ENCODE data around the gene TBX10. TPM values are rescaled to one million over a fixed set of nuclear protein-coding genes. Genes with fewer than 3 reads are reported as not detected.

The TBX10 gene
- total RNA-seq, 6 donors from 2014 or later: not detected

- Histone ChIP-seq H3K4me1 (peaks cover 10 to 23% (median 20%) of the 10 kb centered on the region in 4 donors), H3K27ac (no peak overlapping the region), H3K36me3 (peaks cover 0 to 6% (median 4%) of the 10 kb centered on the region in 4 donors), H3K9me3 (no peaks in the 10 kb centered on the region), H3K4me3 (no peak overlapping the region), H3K27me3 (no peaks in the 10 kb centered on the region)
- ATAC-seq (ENCODE audit: low FRiP score in 2 of 2) (no peak), DNase-seq (no peak)
- TF ChIP-seq CTCF (IDR thresholded peaks at IDR 0.05) (no peak), EP300 (IDR thresholded peaks at IDR 0.05) (no peak), POLR2AphosphoS5 (IDR thresholded peaks at IDR 0.05) (no peak), POLR2A (IDR thresholded peaks at IDR 0.05) (no peak)
- WGBS, 2 donors: 77 to 82% methylated on average over 7 of the region's 7 CpGs
These were observed 22.2 kb downstream of the TBX10 start for GRCh38 chr11:67617243-67617953.

GRCh38 chr11:67616431-67617242, 22.9 kb downstream of the TBX10 start:
- H3K9me3 ChIP-seq: no peaks in the 10 kb centered on the region
- peaks cover 0 to 13% (median 11%) of the 10 kb centered on the region in 4 donors for H3K36me3 ChIP-seq
- no peak overlapping the region for H3K27ac ChIP-seq
- TF ChIP-seq CTCF (IDR thresholded peaks at IDR 0.05) (no peak), POLR2A (IDR thresholded peaks at IDR 0.05) (no peak), EP300 (IDR thresholded peaks at IDR 0.05) (no peak), POLR2AphosphoS5 (IDR thresholded peaks at IDR 0.05) (no peak)
- ATAC-seq (ENCODE audit: low FRiP score in 2 of 2) (no peak), DNase-seq (no peak)
- peaks cover 10 to 23% (median 20%) of the 10 kb centered on the region in 4 donors for H3K4me1 ChIP-seq
- 32 to 49% methylated on average over 8 to 11 of the region's 11 CpGs for WGBS, 2 donors
- H3K4me3 ChIP-seq: no peak overlapping the region
- no peaks in the 10 kb centered on the region for H3K27me3 ChIP-seq

GRCh38 chr11:67615728-67616430, 23.7 kb downstream of the TBX10 start:
- ATAC-seq (ENCODE audit: low FRiP score in 2 of 2) (no peak), DNase-seq (peak in 1 of 2 donors; percentile 83)

More at GRCh38 chr11:67615728-67616430, 23.7 kb downstream of the TBX10 start:
- H3K4me1 ChIP-seq: peaks cover 10 to 23% (median 20%) of the 10 kb centered on the region in 4 donors
- H3K27ac ChIP-seq: no peak overlapping the region
- H3K27me3 ChIP-seq: no peaks in the 10 kb centered on the region
- TF ChIP-seq CTCF (IDR thresholded peaks at IDR 0.05): no peak
- no peak overlapping the region for H3K4me3 ChIP-seq
- 36 to 66% methylated on average over 4 to 31 of the region's 34 CpGs for WGBS, 2 donors
- H3K9me3 ChIP-seq: no peaks in the 10 kb centered on the region
- H3K36me3 ChIP-seq: peaks cover 4 to 21% (median 18%) of the 10 kb centered on the region in 4 donors

All from upper lobe of left lung (tissue), 6 donors.